Renal cortex interstitium (tissue), 15 donors: ENCODE measurements around the gene TMEM229A. TPM values are rescaled to one million over a fixed set of nuclear protein-coding genes. Genes with fewer than 3 reads are reported as not detected.
"Not testable (repeated sequence)": the region's sequence is repeated elsewhere in the genome, so short reads cannot be mapped to it uniquely, and the experiment has no call there.

Experiments
- DNase-seq, 11 donors: peaks; one replicate each; pipeline ENCODE4 v3.0.0-alpha.2; 2013; ENCODE audit warnings: low read depth in 9 of 11, low spot score in 4 of 11; ENCODE audit errors: extremely low read depth in 1 of 11
- long read RNA-seq, 16 experiments: transcript quantifications; one replicate each; lab custom pipeline, GENCODE V29; 2026
- polyA plus RNA-seq, 3 donors: library from polyadenylated mRNA; unstranded; fragments of 120-200 nt; gene quantifications; one replicate each; pipeline ENCODE4 v1.2.1, GENCODE V29; 2013; ENCODE audit not compliant: insufficient read length in 3 of 3

The TMEM229A gene
- polyA plus RNA-seq: under 1 TPM in 2 of 3 donors, not detected in 1; 0.12 to 0.23 TPM
- long read RNA-seq, donor 1: 0 reads
- long read RNA-seq, donor 2, partial matches to known transcripts: 0 of 1 reads
- long read RNA-seq, donor 2, other reads (novel, unspliced or antisense): 0 of 1 reads
- long read RNA-seq, donor 3: 0 reads
- long read RNA-seq, donor 4, partial matches to known transcripts: 0 of 1 reads
- long read RNA-seq, donor 4, other reads (novel, unspliced or antisense): 0 of 1 reads
- long read RNA-seq, donor 5: 0 reads
- long read RNA-seq, donor 6: 0 reads
- long read RNA-seq, donor 7: 0 reads
- long read RNA-seq, donor 8: 0 reads
- long read RNA-seq, donor 9: 0 reads
- long read RNA-seq, donor 10: 0 reads
- long read RNA-seq, donor 11: 0 reads
- long read RNA-seq, donor 12: 0 reads
- long read RNA-seq, donor 13: 0 reads
- long read RNA-seq, donor 14: 0 reads
- long read RNA-seq, donor 15: 0 reads
- long read RNA-seq, donor 16: 0 reads

GRCh38 chr7:124032369-124033094 is at the start of gene TMEM229A:
Gene TMEM229A (minus strand): TSS chr7:124033067. CDS start chr7:124033003, 64 bp downstream.
- DNase-seq: peak in 8 of 11 donors; percentile 26 to 51 (median 38)

GRCh38 chr7:124082234-124082633 is 49.4 kb upstream of the TMEM229A start:
- not testable (repeated sequence) for DNase-seq

GRCh38 chr7:124077546-124077945 is 44.7 kb upstream of the TMEM229A start:
- no peak for DNase-seq

- DNase-seq: no peak
Measured at GRCh38 chr7:124076841-124077240, 44.0 kb upstream of the TMEM229A start.

GRCh38 chr7:124074007-124074406 is 41.1 kb upstream of the TMEM229A start:
- DNase-seq: no peak

- DNase-seq: no peak
Measured at GRCh38 chr7:124073310-124073645, 40.4 kb upstream of the TMEM229A start.

- DNase-seq: peak in 1 of 11 donors; percentile 3
Measured at GRCh38 chr7:124072603-124073309, 39.9 kb upstream of the TMEM229A start.

- DNase-seq: no peak
Measured at GRCh38 chr7:124071843-124072242, 39.0 kb upstream of the TMEM229A start.

- DNase-seq: no peak
Measured at GRCh38 chr7:124062171-124062570, 29.3 kb upstream of the TMEM229A start.

GRCh38 chr7:124060528-124060927 is 27.7 kb upstream of the TMEM229A start:
- DNase-seq: no peak

GRCh38 chr7:124059375-124059774 is 26.5 kb upstream of the TMEM229A start:
- no peak for DNase-seq

- DNase-seq: no peak
Measured at GRCh38 chr7:124058515-124058914, 25.6 kb upstream of the TMEM229A start.

GRCh38 chr7:124057872-124058271 is 25.0 kb upstream of the TMEM229A start:
- no peak for DNase-seq

- DNase-seq: no peak
Measured at GRCh38 chr7:124056234-124056633, 23.4 kb upstream of the TMEM229A start.

GRCh38 chr7:124051681-124052377 is 19.0 kb upstream of the TMEM229A start:
- DNase-seq: no peak

- no peak for DNase-seq
Measured at GRCh38 chr7:124042826-124043225, 10.0 kb upstream of the TMEM229A start.

- DNase-seq: no peak
Measured at GRCh38 chr7:124041439-124041838, 8.6 kb upstream of the TMEM229A start.

- not testable (repeated sequence) for DNase-seq
Measured at GRCh38 chr7:124037902-124038301, 5.0 kb upstream of the TMEM229A start.

GRCh38 chr7:124035706-124036105 is 2.8 kb upstream of the TMEM229A start:
- no peak for DNase-seq
